DND-41 (cell line): ENCODE measurements around the gene BCL2L1.
A peak's percentile ranks its signal among the peaks of the same experiment; 100 is the strongest.
"Not testable (repeated sequence)": the region's sequence is repeated elsewhere in the genome, so short reads cannot be mapped to it uniquely, and the experiment has no call there.

Experiments
- ATAC-seq: fragments of 200-7000 bp; cut with Tn5 transposase; 3 replicates; pipeline ENCODE4 v1.9.1; 2021; ENCODE audit warnings: low read depth; ENCODE audit not compliant: insufficient read depth
- DNase-seq: peaks from one replicate; pipeline ENCODE4 v3.0.0-alpha.2; 2020
- H2AFZ ChIP-seq: 2 replicates; pipeline ENCODE4 v1.6.0; 2012; ENCODE audit warnings: low read depth, low read length
- H3K27ac ChIP-seq: 2 replicates; pipeline ENCODE4 v1.5.1; 2012; ENCODE audit warnings: low read length, inconsistent platforms
- H3K27me3 ChIP-seq: fragments of 200-600 bp; sonication (generic); 2 replicates; pipeline ENCODE4 v1.6.0; 2012; ENCODE audit warnings: low read length, mild to moderate bottlenecking, inconsistent platforms; ENCODE audit not compliant: insufficient read depth, poor library complexity
- H3K36me3 ChIP-seq: 2 replicates; pipeline ENCODE4 v1.5.1; 2012; ENCODE audit warnings: low read length, inconsistent platforms; ENCODE audit not compliant: insufficient read depth
- H3K4me1 ChIP-seq: 2 replicates; pipeline ENCODE4 v1.5.1; 2012; ENCODE audit warnings: mild to moderate bottlenecking, low read length; ENCODE audit not compliant: insufficient read depth
- H3K4me2 ChIP-seq: 2 replicates; pipeline ENCODE4 v1.6.0; 2012; ENCODE audit warnings: mild to moderate bottlenecking, moderate library complexity, low read length, inconsistent platforms; ENCODE audit not compliant: insufficient read depth
- H3K4me3 ChIP-seq, 2 experiments: fragments of 200-600 bp in 1 of 2; shearing (Covaris generic) in 1 of 2; 2 replicates each; pipeline ENCODE4 v1.5.1; 2012 to 2016; ENCODE audit warnings: inconsistent platforms in 2 of 2, low read length in 2 of 2, mild to moderate bottlenecking in 2 of 2, low read depth in 1 of 2, moderate library complexity in 1 of 2
- H3K79me2 ChIP-seq: 2 replicates; pipeline ENCODE4 v1.6.0; 2012; ENCODE audit warnings: low read length, inconsistent platforms; ENCODE audit not compliant: insufficient read depth
- H3K9ac ChIP-seq: 2 replicates; pipeline ENCODE4 v1.6.0; 2012; ENCODE audit warnings: low read depth, mild to moderate bottlenecking, inconsistent platforms, low read length, moderate library complexity
- H3K9me3 ChIP-seq: 2 replicates; pipeline ENCODE4 v1.5.1; 2012; ENCODE audit warnings: low read length, moderate library complexity, mild to moderate bottlenecking, inconsistent platforms; ENCODE audit not compliant: insufficient read depth, severe bottlenecking
- H4K20me1 ChIP-seq: 2 replicates; pipeline ENCODE4 v1.6.0; 2012; ENCODE audit warnings: low read length; ENCODE audit not compliant: insufficient read depth
- CTCF ChIP-seq: IDR thresholded peaks from 2 replicates; pipeline ENCODE4 v1.5.1; 2012; ENCODE audit warnings: borderline replicate concordance, low read length, moderate library complexity, mild to moderate bottlenecking; ENCODE audit not compliant: poor library complexity, severe bottlenecking; ENCODE audit errors: extremely low read depth
- EZH2 ChIP-seq: IDR thresholded peaks from 3 replicates; pipeline ENCODE4 v1.6.1; 2012; ENCODE audit warnings: borderline replicate concordance, low read depth, mild to moderate bottlenecking, moderate library complexity, low read length, inconsistent platforms; ENCODE audit not compliant: severe bottlenecking

BCL2L1 gene

GRCh38 chr20:31751126-31751525 is 28.5 kb upstream of the BCL2L1 start:
- peaks cover 97% of the 10 kb centered on the region for H3K79me2 ChIP-seq
- DNase-seq, result no peak
- H3K27me3 ChIP-seq, result no peaks in the 10 kb centered on the region
- peaks cover 14% of the 10 kb centered on the region for H3K4me1 ChIP-seq
- no peaks in the 10 kb centered on the region for H3K9me3 ChIP-seq
- ATAC-seq, result no peak
- no peak overlapping the region for H3K27ac ChIP-seq
- H3K36me3 ChIP-seq, result peaks cover 85% of the 10 kb centered on the region
- no peak overlapping the region for H3K4me2 ChIP-seq
- no peak overlapping the region for H3K9ac ChIP-seq
- H2AFZ ChIP-seq, result no peak overlapping the region
- peaks cover 58% of the 10 kb centered on the region for H4K20me1 ChIP-seq
- H3K4me3 ChIP-seq, result no peak overlapping the region
- no peak for TF ChIP-seq EZH2
- no peak for TF ChIP-seq CTCF

GRCh38 chr20:31749223-31749622 is 26.6 kb upstream of the BCL2L1 start:
- H4K20me1 ChIP-seq, result peaks cover 58% of the 10 kb centered on the region
- no peaks in the 10 kb centered on the region for H3K9me3 ChIP-seq
- DNase-seq, result no peak
- no peak overlapping the region for H3K4me3 ChIP-seq
- no peak overlapping the region for H3K4me2 ChIP-seq
- ATAC-seq, result no peak
- H3K27ac ChIP-seq, result no peak overlapping the region
- H3K79me2 ChIP-seq, result peaks cover 97% of the 10 kb centered on the region
- no peak overlapping the region for H2AFZ ChIP-seq
- no peaks in the 10 kb centered on the region for H3K27me3 ChIP-seq
- TF ChIP-seq EZH2 (no peak), CTCF (no peak)
- peaks cover 86% of the 10 kb centered on the region for H3K36me3 ChIP-seq
- peaks cover 31% of the 10 kb centered on the region for H3K4me1 ChIP-seq
- H3K9ac ChIP-seq, result no peak overlapping the region

GRCh38 chr20:31747640-31748039 is 25.0 kb upstream of the BCL2L1 start:
- DNase-seq (no peak), ATAC-seq (no peak)
- Histone ChIP-seq H3K27ac (no peak overlapping the region), H3K9me3 (no peaks in the 10 kb centered on the region), H3K4me2 (peak overlapping the region; percentile 7; the same call in 1 of the 2 replicates), H3K36me3 (peaks cover 86% of the 10 kb centered on the region), H4K20me1 (peaks cover 47% of the 10 kb centered on the region), H3K27me3 (no peaks in the 10 kb centered on the region), H3K9ac (no peak overlapping the region), H3K4me3 (no peak overlapping the region), H3K79me2 (peaks cover 97% of the 10 kb centered on the region), H3K4me1 (peaks cover 42% of the 10 kb centered on the region), H2AFZ (no peak overlapping the region)
- TF ChIP-seq EZH2 (no peak), CTCF (no peak)

GRCh38 chr20:31747028-31747427 is 24.4 kb upstream of the BCL2L1 start:
- not testable (repeated sequence) for H3K9ac ChIP-seq, H3K9me3 ChIP-seq, H3K27me3 ChIP-seq, H2AFZ ChIP-seq, DNase-seq, H3K4me3 ChIP-seq, ATAC-seq
- H3K4me2 ChIP-seq, result peak overlapping the region; percentile 43; the same call in 1 of the 2 replicates
- H3K27ac ChIP-seq, result 0 out of 2 replicates have a peak overlapping the region, but pooled peaks have one; percentile 29
- peaks cover 48% of the 10 kb centered on the region for H4K20me1 ChIP-seq
- H3K36me3 ChIP-seq, result peaks cover 86% of the 10 kb centered on the region
- H3K4me1 ChIP-seq, result peaks cover 48% of the 10 kb centered on the region
- H3K79me2 ChIP-seq, result peaks cover 97% of the 10 kb centered on the region
